Measurements from ENCODE around the gene KLK3.

GRCh38 chr19:50829801-50830200 is 24.9 kb upstream of the KLK3 start:
- TF ChIP-seq POLR2AphosphoS5 (IDR thresholded peaks at IDR 0.05; ENCODE audit: low read depth) (no peak), REST (IDR thresholded peaks at IDR 0.05; ENCODE audit: unreplicated experiment) (no peak), EZH2 (IDR thresholded peaks at IDR 0.05; ENCODE audit: low read depth, unreplicated experiment) (no peak), CREB1 (CRISPR knock-in tag; IDR thresholded peaks at IDR 0.05; ENCODE audit: low read depth) (no peak), ZNF331 (CRISPR knock-in tag; IDR thresholded peaks at IDR 0.05; ENCODE audit: low read depth) (no peak), EZH2phosphoT487 (IDR thresholded peaks at IDR 0.05; ENCODE audit: unreplicated experiment) (no peak), ZNF114 (CRISPR knock-in tag; IDR thresholded peaks at IDR 0.05) (no peak), NANOG (IDR thresholded peaks at IDR 0.05; ENCODE audit: borderline replicate concordance) (no peak), JUNB (IDR thresholded peaks at IDR 0.05; ENCODE audit: unreplicated experiment) (no peak), STAT1 (IDR thresholded peaks at IDR 0.05; ENCODE audit: unreplicated experiment) (no peak)
- TF ChIP-seq, protein P1, sequence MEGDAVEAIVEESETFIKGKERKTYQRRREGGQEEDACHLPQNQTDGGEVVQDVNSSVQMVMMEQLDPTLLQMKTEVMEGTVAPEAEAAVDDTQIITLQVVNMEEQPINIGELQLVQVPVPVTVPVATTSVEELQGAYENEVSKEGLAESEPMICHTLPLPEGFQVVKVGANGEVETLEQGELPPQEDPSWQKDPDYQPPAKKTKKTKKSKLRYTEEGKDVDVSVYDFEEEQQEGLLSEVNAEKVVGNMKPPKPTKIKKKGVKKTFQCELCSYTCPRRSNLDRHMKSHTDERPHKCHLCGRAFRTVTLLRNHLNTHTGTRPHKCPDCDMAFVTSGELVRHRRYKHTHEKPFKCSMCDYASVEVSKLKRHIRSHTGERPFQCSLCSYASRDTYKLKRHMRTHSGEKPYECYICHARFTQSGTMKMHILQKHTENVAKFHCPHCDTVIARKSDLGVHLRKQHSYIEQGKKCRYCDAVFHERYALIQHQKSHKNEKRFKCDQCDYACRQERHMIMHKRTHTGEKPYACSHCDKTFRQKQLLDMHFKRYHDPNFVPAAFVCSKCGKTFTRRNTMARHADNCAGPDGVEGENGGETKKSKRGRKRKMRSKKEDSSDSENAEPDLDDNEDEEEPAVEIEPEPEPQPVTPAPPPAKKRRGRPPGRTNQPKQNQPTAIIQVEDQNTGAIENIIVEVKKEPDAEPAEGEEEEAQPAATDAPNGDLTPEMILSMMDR (conservative IDR thresholded peaks at IDR 0.05; ENCODE audit: low read depth in 2 of 2): no peak
- TF ChIP-seq, protein P2, sequence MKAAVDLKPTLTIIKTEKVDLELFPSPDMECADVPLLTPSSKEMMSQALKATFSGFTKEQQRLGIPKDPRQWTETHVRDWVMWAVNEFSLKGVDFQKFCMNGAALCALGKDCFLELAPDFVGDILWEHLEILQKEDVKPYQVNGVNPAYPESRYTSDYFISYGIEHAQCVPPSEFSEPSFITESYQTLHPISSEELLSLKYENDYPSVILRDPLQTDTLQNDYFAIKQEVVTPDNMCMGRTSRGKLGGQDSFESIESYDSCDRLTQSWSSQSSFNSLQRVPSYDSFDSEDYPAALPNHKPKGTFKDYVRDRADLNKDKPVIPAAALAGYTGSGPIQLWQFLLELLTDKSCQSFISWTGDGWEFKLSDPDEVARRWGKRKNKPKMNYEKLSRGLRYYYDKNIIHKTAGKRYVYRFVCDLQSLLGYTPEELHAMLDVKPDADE (IDR thresholded peaks at IDR 0.05): no peak
- TF ChIP-seq, protein P3, sequence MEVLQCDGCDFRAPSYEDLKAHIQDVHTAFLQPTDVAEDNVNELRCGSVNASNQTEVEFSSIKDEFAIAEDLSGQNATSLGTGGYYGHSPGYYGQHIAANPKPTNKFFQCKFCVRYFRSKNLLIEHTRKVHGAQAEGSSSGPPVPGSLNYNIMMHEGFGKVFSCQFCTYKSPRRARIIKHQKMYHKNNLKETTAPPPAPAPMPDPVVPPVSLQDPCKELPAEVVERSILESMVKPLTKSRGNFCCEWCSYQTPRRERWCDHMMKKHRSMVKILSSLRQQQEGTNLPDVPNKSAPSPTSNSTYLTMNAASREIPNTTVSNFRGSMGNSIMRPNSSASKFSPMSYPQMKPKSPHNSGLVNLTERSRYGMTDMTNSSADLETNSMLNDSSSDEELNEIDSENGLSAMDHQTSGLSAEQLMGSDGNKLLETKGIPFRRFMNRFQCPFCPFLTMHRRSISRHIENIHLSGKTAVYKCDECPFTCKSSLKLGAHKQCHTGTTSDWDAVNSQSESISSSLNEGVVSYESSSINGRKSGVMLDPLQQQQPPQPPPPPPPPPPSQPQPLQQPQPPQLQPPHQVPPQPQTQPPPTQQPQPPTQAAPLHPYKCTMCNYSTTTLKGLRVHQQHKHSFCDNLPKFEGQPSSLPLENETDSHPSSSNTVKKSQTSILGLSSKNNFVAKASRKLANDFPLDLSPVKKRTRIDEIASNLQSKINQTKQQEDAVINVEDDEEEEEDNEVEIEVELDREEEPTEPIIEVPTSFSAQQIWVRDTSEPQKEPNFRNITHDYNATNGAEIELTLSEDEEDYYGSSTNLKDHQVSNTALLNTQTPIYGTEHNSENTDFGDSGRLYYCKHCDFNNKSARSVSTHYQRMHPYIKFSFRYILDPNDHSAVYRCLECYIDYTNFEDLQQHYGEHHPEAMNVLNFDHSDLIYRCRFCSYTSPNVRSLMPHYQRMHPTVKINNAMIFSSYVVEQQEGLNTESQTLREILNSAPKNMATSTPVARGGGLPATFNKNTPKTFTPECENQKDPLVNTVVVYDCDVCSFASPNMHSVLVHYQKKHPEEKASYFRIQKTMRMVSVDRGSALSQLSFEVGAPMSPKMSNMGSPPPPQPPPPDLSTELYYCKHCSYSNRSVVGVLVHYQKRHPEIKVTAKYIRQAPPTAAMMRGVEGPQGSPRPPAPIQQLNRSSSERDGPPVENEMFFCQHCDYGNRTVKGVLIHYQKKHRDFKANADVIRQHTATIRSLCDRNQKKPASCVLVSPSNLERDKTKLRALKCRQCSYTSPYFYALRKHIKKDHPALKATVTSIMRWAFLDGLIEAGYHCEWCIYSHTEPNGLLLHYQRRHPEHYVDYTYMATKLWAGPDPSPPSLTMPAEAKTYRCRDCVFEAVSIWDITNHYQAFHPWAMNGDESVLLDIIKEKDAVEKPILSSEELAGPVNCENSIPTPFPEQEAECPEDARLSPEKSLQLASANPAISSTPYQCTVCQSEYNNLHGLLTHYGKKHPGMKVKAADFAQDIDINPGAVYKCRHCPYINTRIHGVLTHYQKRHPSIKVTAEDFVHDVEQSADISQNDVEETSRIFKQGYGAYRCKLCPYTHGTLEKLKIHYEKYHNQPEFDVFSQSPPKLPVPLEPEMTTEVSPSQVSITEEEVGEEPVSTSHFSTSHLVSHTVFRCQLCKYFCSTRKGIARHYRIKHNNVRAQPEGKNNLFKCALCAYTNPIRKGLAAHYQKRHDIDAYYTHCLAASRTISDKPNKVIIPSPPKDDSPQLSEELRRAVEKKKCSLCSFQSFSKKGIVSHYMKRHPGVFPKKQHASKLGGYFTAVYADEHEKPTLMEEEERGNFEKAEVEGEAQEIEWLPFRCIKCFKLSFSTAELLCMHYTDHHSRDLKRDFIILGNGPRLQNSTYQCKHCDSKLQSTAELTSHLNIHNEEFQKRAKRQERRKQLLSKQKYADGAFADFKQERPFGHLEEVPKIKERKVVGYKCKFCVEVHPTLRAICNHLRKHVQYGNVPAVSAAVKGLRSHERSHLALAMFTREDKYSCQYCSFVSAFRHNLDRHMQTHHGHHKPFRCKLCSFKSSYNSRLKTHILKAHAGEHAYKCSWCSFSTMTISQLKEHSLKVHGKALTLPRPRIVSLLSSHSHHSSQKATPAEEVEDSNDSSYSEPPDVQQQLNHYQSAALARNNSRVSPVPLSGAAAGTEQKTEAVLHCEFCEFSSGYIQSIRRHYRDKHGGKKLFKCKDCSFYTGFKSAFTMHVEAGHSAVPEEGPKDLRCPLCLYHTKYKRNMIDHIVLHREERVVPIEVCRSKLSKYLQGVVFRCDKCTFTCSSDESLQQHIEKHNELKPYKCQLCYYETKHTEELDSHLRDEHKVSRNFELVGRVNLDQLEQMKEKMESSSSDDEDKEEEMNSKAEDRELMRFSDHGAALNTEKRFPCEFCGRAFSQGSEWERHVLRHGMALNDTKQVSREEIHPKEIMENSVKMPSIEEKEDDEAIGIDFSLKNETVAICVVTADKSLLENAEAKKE (CRISPR knock-in tag; IDR thresholded peaks at IDR 0.05): no peak

Data from GM23338 (cell line).